ENCODE data around the gene HOXB8.

Gene HOXB8

GRCh38 chr17:48596000-48596734 lies 18.9 kb downstream of the HOXB8 start:
- no peak for DNase-seq

GRCh38 chr17:48595278-48595999 lies 19.7 kb downstream of the HOXB8 start:
- DNase-seq = no peak

- no peak for DNase-seq
Measured at GRCh38 chr17:48594538-48595277, 20.4 kb downstream of the HOXB8 start.

GRCh38 chr17:48593840-48594537 lies 21.1 kb downstream of the HOXB8 start:
- peak; percentile 97 for DNase-seq

GRCh38 chr17:48593126-48593829 lies 21.8 kb downstream of the HOXB8 start, which contains the start of gene HOXB5:
TSS of gene HOXB5 (minus strand) at chr17:48593779. CDS start at chr17:48593682, 97 bp downstream.
- no peak for DNase-seq

- DNase-seq = no peak
Measured at GRCh38 chr17:48592577-48592976, 22.5 kb downstream of the HOXB8 start.

GRCh38 chr17:48592057-48592514 lies 23.0 kb downstream of the HOXB8 start:
- DNase-seq = no peak

GRCh38 chr17:48591255-48592056 lies 23.6 kb downstream of the HOXB8 start:
- DNase-seq = no peak

- DNase-seq = no peak
Measured at GRCh38 chr17:48590607-48591161, 24.4 kb downstream of the HOXB8 start.

- DNase-seq = peak; percentile 84
Measured at GRCh38 chr17:48589831-48590606, 25.1 kb downstream of the HOXB8 start, which contains the start of gene HOXB3. TSS of gene HOXB3 (minus strand) at chr17:48590241. CDS start at chr17:48552474, 37,767 bp downstream.

GRCh38 chr17:48589060-48589830 lies 25.8 kb downstream of the HOXB8 start:
- DNase-seq = no peak

- DNase-seq = no peak
Measured at GRCh38 chr17:48588528-48588927, 26.6 kb downstream of the HOXB8 start.

GRCh38 chr17:48588074-48588415 lies 27.0 kb downstream of the HOXB8 start:
- no peak for DNase-seq

GRCh38 chr17:48587276-48588073 lies 27.6 kb downstream of the HOXB8 start:
- peak; percentile 70 for DNase-seq

- DNase-seq = no peak
Measured at GRCh38 chr17:48586355-48587258, 28.5 kb downstream of the HOXB8 start.

- no peak for DNase-seq
Measured at GRCh38 chr17:48584223-48584741, 30.8 kb downstream of the HOXB8 start.

- DNase-seq = no peak
Measured at GRCh38 chr17:48583708-48584222, 31.3 kb downstream of the HOXB8 start.

Data from fibroblast of upper back skin (primary cell).